ENCODE measurements around the gene GPR156.
"Not testable (repeated sequence)": the region's sequence is repeated elsewhere in the genome, so short reads cannot be mapped to it uniquely, and the experiment has no call there.

GPR156 gene

GRCh38 chr3:120284747-120285507 lies at the start of gene GPR156:
Gene GPR156 (minus strand): TSS chr3:120285222. CDS start chr3:120244098, 41,124 bp downstream.
- DNase-seq: peak in 1 of 56 donors; percentile 7

- no peak for DNase-seq
These were observed 47.6 kb upstream of the GPR156 start for GRCh38 chr3:120332646-120333045.

- DNase-seq: peak in 2 of 56 donors; percentile 10 to 14
These were observed 46.1 kb upstream of the GPR156 start for GRCh38 chr3:120331076-120331475.

- no peak for DNase-seq
These were observed 41.8 kb upstream of the GPR156 start for GRCh38 chr3:120326784-120327183.

GRCh38 chr3:120324190-120324589 lies 39.2 kb upstream of the GPR156 start:
- no peak for DNase-seq

GRCh38 chr3:120323761-120324160 lies 38.7 kb upstream of the GPR156 start:
- DNase-seq: not testable (repeated sequence)

GRCh38 chr3:120311863-120312794 lies 27.1 kb upstream of the GPR156 start:
- DNase-seq: no peak

GRCh38 chr3:120306519-120307455 lies 21.8 kb upstream of the GPR156 start:
- no peak for DNase-seq

GRCh38 chr3:120304616-120305015 lies 19.6 kb upstream of the GPR156 start:
- DNase-seq: no peak

- DNase-seq: no peak
These were observed 17.3 kb upstream of the GPR156 start for GRCh38 chr3:120302361-120302760.

GRCh38 chr3:120300971-120301370 lies 15.9 kb upstream of the GPR156 start:
- no peak for DNase-seq

- DNase-seq: no peak
These were observed 14.4 kb upstream of the GPR156 start for GRCh38 chr3:120299403-120299802.

GRCh38 chr3:120298996-120299395 lies 14.0 kb upstream of the GPR156 start:
- no peak for DNase-seq

GRCh38 chr3:120291552-120291951 lies 6.5 kb upstream of the GPR156 start:
- not testable (repeated sequence) for DNase-seq

GRCh38 chr3:120289636-120290035 lies 4.6 kb upstream of the GPR156 start:
- DNase-seq: no peak

GRCh38 chr3:120286465-120286864 lies 1.4 kb upstream of the GPR156 start:
- no peak for DNase-seq

- DNase-seq: no peak
These were observed 453 bp upstream of the GPR156 start for GRCh38 chr3:120285508-120285841.

GRCh38 chr3:120281261-120281660 lies 3.8 kb downstream of the GPR156 start:
- no peak for DNase-seq

GRCh38 chr3:120280566-120280965 lies 4.5 kb downstream of the GPR156 start:
- no peak for DNase-seq

GRCh38 chr3:120280026-120280425 lies 5.0 kb downstream of the GPR156 start:
- no peak for DNase-seq

- no peak for DNase-seq
These were observed 8.3 kb downstream of the GPR156 start for GRCh38 chr3:120276767-120277166.
